Measurements from ENCODE around the gene SNX15.

DNA sequence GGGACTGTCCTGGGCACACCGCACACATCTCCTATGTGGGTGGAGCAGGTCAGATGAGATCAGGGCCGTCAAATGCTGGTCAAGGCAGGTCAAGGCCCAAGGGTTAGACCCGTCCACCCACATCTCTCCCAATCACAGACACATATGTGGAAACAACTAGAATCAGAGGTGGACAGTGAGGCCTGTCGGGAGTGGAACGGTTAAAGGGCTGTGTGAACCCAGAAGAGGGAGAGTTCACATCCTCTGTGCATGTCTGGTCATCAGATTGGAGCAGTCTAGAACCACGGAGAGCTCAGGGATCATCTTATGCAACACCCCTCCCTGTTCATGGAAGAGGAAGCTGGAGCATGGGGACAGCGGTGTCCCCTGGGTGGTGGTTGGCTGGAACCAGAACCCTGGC is 7.4 kb upstream of the SNX15 start:
- TF ChIP-seq ZNF384 (IDR thresholded peaks at IDR 0.05) (no peak), ARNT (IDR thresholded peaks at IDR 0.05) (no peak), FOXK2 (IDR thresholded peaks at IDR 0.05) (no peak), FOXA1 (IDR thresholded peaks at IDR 0.05) (no peak), HDGF (IDR thresholded peaks at IDR 0.05; ENCODE audit: borderline replicate concordance) (no peak), FOXM1 (IDR thresholded peaks at IDR 0.05; ENCODE audit: borderline replicate concordance) (no peak), L3MBTL2 (conservative IDR thresholded peaks at IDR 0.05) (no peak)

All from HEK293T (cell line).